Endothelial cell of hepatic sinusoid (primary cell): ENCODE data around the gene OR4F6.
"Not testable (repeated sequence)": the region's sequence is repeated elsewhere in the genome, so short reads cannot be mapped to it uniquely, and the experiment has no call there.

Experiments
- in situ Hi-C: cut with HindIII; loops from 2 replicates; pipeline ENCODE4 v1.10.0; 2017; ENCODE audit warnings: low sequenced_read_pairs

The OR4F6 gene, protein sequence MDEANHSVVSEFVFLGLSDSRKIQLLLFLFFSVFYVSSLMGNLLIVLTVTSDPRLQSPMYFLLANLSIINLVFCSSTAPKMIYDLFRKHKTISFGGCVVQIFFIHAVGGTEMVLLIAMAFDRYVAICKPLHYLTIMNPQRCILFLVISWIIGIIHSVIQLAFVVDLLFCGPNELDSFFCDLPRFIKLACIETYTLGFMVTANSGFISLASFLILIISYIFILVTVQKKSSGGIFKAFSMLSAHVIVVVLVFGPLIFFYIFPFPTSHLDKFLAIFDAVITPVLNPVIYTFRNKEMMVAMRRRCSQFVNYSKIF

GRCh38 chr15:101803209-101803608, at the start of gene OR4F6:
Gene OR4F6, plus strand, starts transcription at chr15:101803509. Its CDS starts 2,211 bp downstream, at chr15:101805720.
- in situ Hi-C loops, result no loop called here

DNA sequence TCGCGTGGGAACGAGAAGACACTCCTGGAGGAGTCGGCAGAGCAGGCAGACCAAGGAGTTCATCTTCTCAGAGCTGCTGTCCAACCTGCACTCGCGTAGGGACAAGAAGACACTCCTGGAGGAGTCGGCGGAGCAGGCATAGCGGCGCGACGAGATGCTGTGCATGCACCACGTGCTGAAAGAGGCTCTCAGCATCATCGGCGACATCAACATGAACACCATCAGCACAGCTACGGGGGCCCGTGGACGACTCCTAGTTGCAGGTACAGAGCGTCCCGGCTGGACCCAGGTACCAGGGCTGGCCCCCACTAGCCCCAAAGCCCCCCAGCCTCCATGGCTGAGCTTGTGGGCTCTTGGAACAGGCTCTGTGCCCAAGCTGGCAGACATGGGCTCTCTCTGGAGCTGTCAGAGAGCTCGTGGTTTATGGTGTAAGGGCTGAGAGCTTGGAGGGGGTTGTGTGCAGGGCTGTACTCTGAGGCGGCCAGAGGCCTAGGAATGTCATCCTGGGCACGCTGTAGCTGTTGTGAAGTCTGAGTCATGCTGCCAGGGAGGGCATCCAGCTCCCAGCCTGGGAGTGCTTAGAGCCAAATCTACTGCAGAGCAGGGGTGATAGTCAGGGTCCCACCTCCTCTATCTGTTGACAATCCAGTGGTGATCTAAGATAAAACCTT, 38.5 kb upstream of the OR4F6 start:
- in situ Hi-C loops, result not testable (repeated sequence)

- in situ Hi-C loops, result not testable (repeated sequence)
These were observed 38.0 kb upstream of the OR4F6 start for GRCh38 chr15:101765340-101765671.

DNA sequence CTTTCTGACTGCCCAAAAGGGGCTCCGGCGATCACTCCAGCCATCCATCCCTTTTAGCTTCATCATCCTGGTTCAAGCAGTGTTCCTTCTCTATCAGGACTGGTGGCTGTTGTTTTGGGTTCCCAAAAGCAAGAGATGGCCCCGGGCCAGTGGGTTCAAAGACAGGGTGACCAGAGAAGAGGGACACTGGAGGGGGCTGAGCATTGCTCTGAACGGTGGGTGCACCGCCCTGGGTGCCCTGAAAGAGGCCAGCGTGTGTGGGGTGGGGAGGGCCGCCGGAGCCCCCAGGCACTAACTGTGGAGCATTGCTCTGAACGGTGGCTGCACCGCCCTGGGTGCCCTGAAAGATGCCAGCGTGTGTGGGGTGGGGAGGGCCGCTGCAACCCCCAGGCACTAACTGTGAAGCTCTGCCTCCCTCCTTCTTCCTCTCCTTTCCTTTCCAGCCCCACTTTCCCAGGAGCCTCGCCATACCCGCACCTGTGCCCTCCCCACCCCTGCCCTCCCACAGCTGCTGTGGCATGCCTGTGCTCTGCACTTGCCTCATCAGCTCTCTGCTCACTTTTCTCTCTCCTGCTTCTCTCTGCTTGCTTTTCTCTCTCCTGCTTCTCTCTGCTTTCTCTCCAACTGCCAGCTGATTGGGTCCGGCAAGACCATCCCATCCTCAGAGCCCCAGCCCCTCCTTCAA, 37.4 kb upstream of the OR4F6 start:
- in situ Hi-C loops, result no loop called here

GRCh38 chr15:101767083-101767640, 36.1 kb upstream of the OR4F6 start:
- in situ Hi-C loops, result not testable (repeated sequence)

- in situ Hi-C loops, result no loop called here
These were observed 30.4 kb upstream of the OR4F6 start for GRCh38 chr15:101772921-101773320.

GRCh38 chr15:101773496-101774100, 29.7 kb upstream of the OR4F6 start:
- in situ Hi-C loops, result no loop called here

DNA sequence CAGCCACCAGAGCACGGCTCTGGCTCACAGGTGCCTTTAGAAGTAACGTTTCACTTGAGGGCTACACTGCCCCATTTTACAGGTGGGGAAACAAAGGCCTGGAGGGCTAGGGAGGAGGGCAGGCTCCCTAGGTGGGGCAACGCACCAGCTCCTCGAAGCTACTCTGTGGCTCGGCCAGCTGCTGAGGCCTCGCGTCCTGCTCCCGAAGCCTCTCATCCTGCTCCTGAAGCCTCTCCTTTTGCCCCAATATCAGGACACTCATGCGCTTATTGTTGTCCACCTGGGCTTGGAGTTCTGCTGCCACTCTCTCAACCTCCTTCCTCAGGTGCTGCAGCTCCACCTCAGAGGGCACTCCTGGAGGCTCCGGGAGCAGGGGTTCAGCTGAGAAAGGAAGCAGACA, 28.2 kb upstream of the OR4F6 start:
- in situ Hi-C loops, result no loop called here

GRCh38 chr15:101778576-101778975, 24.7 kb upstream of the OR4F6 start:
- in situ Hi-C loops, result not testable (repeated sequence)

GRCh38 chr15:101780225-101780624, 23.1 kb upstream of the OR4F6 start:
- in situ Hi-C loops, result not testable (repeated sequence)

DNA sequence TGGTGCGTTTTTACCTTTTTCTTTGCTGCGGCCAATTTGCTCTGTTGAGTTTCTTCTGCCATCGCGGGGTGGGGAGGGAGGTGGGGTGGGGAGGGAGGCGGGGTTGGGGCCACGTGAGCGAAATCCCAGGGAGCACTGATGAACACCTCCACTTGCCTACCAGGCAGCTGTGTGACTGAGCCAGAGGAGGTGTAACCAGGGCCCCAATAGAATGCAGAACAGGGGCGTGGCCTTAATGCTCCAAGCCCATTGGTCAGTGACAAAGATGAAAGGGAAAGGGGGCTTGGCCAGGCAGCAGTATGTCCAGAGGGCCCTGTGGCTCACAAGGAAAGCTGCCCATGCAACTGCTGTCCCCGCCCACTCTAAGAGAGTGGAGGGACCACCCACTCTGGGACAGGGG, 21.4 kb upstream of the OR4F6 start:
- in situ Hi-C loops, result no loop called here

DNA sequence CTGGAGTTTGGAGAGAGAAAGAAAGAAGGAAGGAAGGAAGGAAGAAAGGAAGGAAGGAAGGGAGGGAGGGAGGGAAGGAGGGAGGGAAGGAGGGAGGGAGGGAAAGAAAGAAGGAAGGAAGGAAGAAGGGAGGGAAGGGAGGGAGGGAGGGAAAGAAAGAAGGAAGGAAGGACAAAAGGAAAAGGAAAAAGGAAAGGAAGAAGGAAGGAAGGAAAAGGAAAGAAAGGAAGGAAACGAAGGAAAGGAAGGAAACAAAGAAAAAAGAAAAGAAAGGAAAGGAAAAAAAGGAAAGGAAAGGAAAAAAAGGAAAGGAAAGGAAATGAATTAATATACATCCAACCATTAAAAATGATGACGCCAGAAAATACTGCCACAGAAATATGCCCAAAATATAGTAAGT, 18.7 kb upstream of the OR4F6 start:
- in situ Hi-C loops, result no loop called here

DNA sequence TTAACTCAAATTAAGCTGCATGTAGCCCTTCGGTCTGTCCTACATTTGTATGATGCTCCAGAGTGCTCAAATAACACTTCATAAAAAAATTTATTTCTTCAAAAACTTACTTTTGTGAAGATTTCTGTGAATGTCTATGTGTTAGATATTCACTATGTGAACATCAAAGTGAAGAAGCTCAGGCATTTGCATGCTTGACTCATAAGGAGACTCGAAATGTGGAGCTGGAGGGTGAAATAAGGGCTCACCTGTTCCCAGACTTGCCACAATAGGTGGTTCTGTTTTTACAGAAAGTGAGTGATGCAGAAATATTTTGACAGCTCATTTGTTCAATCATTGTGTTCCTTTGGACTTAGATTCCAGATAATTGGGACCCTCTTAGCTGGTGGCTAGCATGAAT, 16.9 kb upstream of the OR4F6 start:
- in situ Hi-C loops, result not testable (repeated sequence)

DNA sequence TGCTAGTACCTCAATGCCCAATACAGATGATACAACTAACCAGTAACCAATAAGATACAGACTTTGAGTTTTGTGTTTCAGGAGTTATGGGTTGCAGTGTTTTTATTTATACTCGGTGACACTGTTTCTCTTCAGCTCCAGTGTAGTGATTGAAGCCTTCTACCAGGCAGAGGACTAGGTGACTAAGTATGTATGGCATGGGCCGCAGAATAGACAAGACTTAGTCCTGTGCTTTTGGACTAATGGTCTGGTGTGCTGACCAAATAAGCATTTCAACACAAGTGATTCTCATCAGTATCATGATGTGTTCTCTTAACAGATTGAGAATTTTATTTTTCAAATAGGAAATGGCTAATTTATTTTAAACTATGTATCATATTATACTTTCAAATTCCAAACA, 15.3 kb upstream of the OR4F6 start:
- in situ Hi-C loops, result not testable (repeated sequence)

DNA sequence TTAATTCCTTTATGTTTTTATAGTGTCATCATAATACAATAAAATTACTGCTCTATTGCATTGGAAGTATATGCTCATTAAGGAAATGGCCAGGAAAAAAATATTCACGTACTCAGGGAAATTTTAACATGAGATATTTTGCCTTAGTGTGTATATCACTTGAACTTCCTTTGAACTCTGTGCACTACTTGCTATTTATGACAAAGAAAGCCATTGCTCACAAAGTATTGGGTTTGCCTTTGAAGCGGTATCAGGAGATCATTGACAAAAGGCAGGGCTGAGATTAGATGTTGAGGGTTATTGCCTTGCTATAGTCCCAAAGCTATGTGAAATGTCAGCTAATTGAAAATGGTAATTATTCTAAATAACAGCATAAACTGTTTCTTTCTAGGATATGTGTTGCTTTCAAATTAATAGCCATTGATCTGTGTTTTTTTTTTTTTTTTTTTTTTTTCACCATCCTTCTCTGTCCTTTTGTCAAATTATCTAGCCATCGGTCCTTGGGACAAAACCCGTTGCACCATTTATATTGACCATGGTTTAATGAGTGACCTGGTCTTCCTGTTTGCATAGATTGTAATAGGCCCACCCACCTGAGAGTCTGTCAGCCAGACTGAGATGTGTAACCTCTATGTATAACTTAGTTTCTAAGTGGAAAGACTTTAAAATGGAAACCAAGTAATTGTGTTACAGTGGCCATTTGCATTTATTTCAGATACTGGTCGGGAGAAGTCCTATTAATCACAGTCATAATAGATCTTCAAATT, 14.6 kb upstream of the OR4F6 start:
- in situ Hi-C loops, result not testable (repeated sequence)

DNA sequence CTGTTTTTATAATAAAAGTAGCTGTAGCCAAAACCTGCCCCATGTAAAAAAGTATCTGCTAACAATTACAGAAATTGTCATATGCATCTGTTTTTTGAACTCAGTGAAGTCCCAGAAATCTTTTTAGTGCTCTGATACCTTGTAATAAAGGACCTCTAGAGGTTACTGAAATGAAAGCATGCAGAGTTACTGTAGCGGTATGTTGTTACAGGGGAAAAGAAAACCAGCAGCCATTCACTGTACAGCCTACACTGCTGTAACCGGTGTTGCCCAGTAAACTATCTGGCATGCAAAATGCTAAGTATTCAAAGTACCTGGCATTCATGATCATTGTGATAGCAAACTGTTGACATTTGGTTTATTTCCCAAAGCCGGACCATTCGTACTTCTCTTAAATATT, 12.6 kb upstream of the OR4F6 start:
- in situ Hi-C loops, result not testable (repeated sequence)

GRCh38 chr15:101793981-101794380, 9.3 kb upstream of the OR4F6 start:
- in situ Hi-C loops, result not testable (repeated sequence)

GRCh38 chr15:101795455-101795854, 7.9 kb upstream of the OR4F6 start:
- in situ Hi-C loops, result no loop called here

- in situ Hi-C loops, result no loop called here
These were observed 3.6 kb upstream of the OR4F6 start for GRCh38 chr15:101799665-101800064.

GRCh38 chr15:101801048-101801447, 2.3 kb upstream of the OR4F6 start:
- in situ Hi-C loops, result no loop called here

DNA sequence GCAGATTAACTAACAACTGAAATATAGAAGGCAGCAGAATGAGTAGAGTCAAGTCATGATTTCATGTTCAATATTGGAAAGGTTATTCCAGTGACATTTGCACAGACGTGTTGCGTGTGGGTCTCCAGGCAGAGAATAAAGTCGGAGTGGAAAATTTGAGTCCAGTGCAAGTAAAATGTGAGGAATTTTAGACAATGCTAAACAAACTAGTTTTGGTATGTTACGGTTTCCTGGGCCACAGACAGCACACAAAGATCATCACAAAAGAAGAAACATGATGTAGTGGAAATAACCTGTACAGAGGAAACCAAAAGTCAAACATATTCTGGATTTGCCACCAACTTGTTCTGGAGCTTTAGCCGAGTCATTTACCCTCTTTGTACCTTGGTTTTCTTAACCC, 367 bp downstream of the OR4F6 start:
- in situ Hi-C loops, result no loop called here
